Measurements from ENCODE around the gene VGLL1. TPM values are rescaled to one million over a fixed set of nuclear protein-coding genes. Genes with fewer than 3 reads are reported as not detected.

Gene VGLL1
- total RNA-seq, 1 donor from 2014 or later = not detected

GRCh38 chrX:136585960-136586359 is 53.9 kb downstream of the VGLL1 start:
- H3K36me3 Mint-ChIP-seq (ENCODE audit: low read depth) = no peaks in the 10 kb centered on the region
- no peak for DNase-seq (ENCODE audit: low spot score)
- no peak overlapping the region for H3K4me3 Mint-ChIP-seq (ENCODE audit: unreplicated experiment)
- peaks cover 3% of the 10 kb centered on the region for H3K9me3 Mint-ChIP-seq (ENCODE audit: low read depth)
- TF ChIP-seq CTCF (IDR thresholded peaks at IDR 0.05) = no peak
- H3K27me3 Mint-ChIP-seq (ENCODE audit: low read depth) = peaks cover 2% of the 10 kb centered on the region
- no peaks in the 10 kb centered on the region for H3K4me1 Mint-ChIP-seq (ENCODE audit: low read depth)
- no peak overlapping the region for H3K27ac Mint-ChIP-seq (ENCODE audit: unreplicated experiment)

- Mint-ChIP-seq H3K27me3 (ENCODE audit: low read depth) (peaks cover 2% of the 10 kb centered on the region), H3K4me1 (ENCODE audit: low read depth) (no peaks in the 10 kb centered on the region), H3K27ac (ENCODE audit: unreplicated experiment) (no peak overlapping the region), H3K9me3 (ENCODE audit: low read depth) (peaks cover 3% of the 10 kb centered on the region), H3K4me3 (ENCODE audit: unreplicated experiment) (no peak overlapping the region), H3K36me3 (ENCODE audit: low read depth) (no peaks in the 10 kb centered on the region)
- no peak for TF ChIP-seq CTCF (IDR thresholded peaks at IDR 0.05)
- DNase-seq (ENCODE audit: low spot score) = no peak
These were observed 54.4 kb downstream of the VGLL1 start for GRCh38 chrX:136586386-136586785.

GRCh38 chrX:136587532-136587931 is 55.5 kb downstream of the VGLL1 start:
- TF ChIP-seq CTCF (IDR thresholded peaks at IDR 0.05) = no peak
- H3K4me1 Mint-ChIP-seq (ENCODE audit: low read depth) = no peaks in the 10 kb centered on the region
- no peaks in the 10 kb centered on the region for H3K27me3 Mint-ChIP-seq (ENCODE audit: low read depth)

GRCh38 chrX:136588036-136588435 is 56.0 kb downstream of the VGLL1 start:
- H3K36me3 Mint-ChIP-seq (ENCODE audit: low read depth) = no peaks in the 10 kb centered on the region
- H3K27me3 Mint-ChIP-seq (ENCODE audit: low read depth) = no peaks in the 10 kb centered on the region
- H3K4me3 Mint-ChIP-seq (ENCODE audit: unreplicated experiment) = no peak overlapping the region
- DNase-seq (ENCODE audit: low spot score) = no peak
- H3K4me1 Mint-ChIP-seq (ENCODE audit: low read depth) = no peaks in the 10 kb centered on the region
- no peak overlapping the region for H3K27ac Mint-ChIP-seq (ENCODE audit: unreplicated experiment)
- TF ChIP-seq CTCF (IDR thresholded peaks at IDR 0.05) = no peak
- peaks cover 7% of the 10 kb centered on the region for H3K9me3 Mint-ChIP-seq (ENCODE audit: low read depth)

More at GRCh38 chrX:136587532-136587931, 55.5 kb downstream of the VGLL1 start:
- Mint-ChIP-seq H3K4me3 (ENCODE audit: unreplicated experiment) (no peak overlapping the region), H3K27ac (ENCODE audit: unreplicated experiment) (no peak overlapping the region), H3K9me3 (ENCODE audit: low read depth) (peaks cover 7% of the 10 kb centered on the region), H3K36me3 (ENCODE audit: low read depth) (no peaks in the 10 kb centered on the region)
- DNase-seq (ENCODE audit: low spot score) = no peak

- no peak for TF ChIP-seq CTCF (IDR thresholded peaks at IDR 0.05)
- Mint-ChIP-seq H3K36me3 (ENCODE audit: low read depth) (no peaks in the 10 kb centered on the region), H3K9me3 (ENCODE audit: low read depth) (peaks cover 22% of the 10 kb centered on the region), H3K27ac (ENCODE audit: unreplicated experiment) (no peak overlapping the region), H3K4me1 (ENCODE audit: low read depth) (no peaks in the 10 kb centered on the region), H3K27me3 (ENCODE audit: low read depth) (peaks cover 4% of the 10 kb centered on the region), H3K4me3 (ENCODE audit: unreplicated experiment) (no peak overlapping the region)
- no peak for DNase-seq (ENCODE audit: low spot score)
These were observed 58.0 kb downstream of the VGLL1 start for GRCh38 chrX:136589966-136590365.
